Chondrocyte (in vitro differentiated cells): Measurements from ENCODE around the gene MEI1. TPM values are rescaled to one million over a fixed set of nuclear protein-coding genes. Genes with fewer than 3 reads are reported as not detected.
A peak's percentile ranks its signal among the peaks of the same experiment; 100 is the strongest.

Experiments
- DNase-seq: peaks from one replicate; pipeline ENCODE4 v3.0.0; 2021; ENCODE audit warnings: mixed read lengths, low spot score
- H3K27ac Mint-ChIP-seq: one replicate; pipeline ENCODE4 v1.8.0; 2021; ENCODE audit warnings: mild to moderate bottlenecking, moderate library complexity, mixed read lengths; ENCODE audit not compliant: unreplicated experiment
- H3K27me3 Mint-ChIP-seq: 2 replicates; pipeline ENCODE4 v1.8.0; 2021; ENCODE audit warnings: low read depth, mixed read lengths
- H3K36me3 Mint-ChIP-seq: 2 replicates; pipeline ENCODE4 v1.8.0; 2021; ENCODE audit warnings: low read depth, mixed read lengths
- H3K4me1 Mint-ChIP-seq: 2 replicates; pipeline ENCODE4 v1.8.0; 2021; ENCODE audit warnings: low read depth, mild to moderate bottlenecking, mixed read lengths
- H3K4me3 Mint-ChIP-seq: one replicate; pipeline ENCODE4 v1.8.0; 2021; ENCODE audit warnings: mild to moderate bottlenecking, moderate library complexity, mixed read lengths; ENCODE audit not compliant: unreplicated experiment
- H3K9me3 Mint-ChIP-seq: 2 replicates; pipeline ENCODE4 v1.8.0; 2021; ENCODE audit warnings: low read depth, mixed read lengths
- CTCF ChIP-seq: fragments of 200-600 bp; sonication (generic); IDR thresholded peaks from 2 replicates; pipeline ENCODE4 v1.5.0; 2021; ENCODE audit warnings: antibody characterized with exemption, mild to moderate bottlenecking, moderate library complexity
- total RNA-seq: library from RNA; stranded (reverse); gene quantifications from 3 replicates; pipeline ENCODE4 v1.2.1, GENCODE V29; 2021

MEI1 gene
- total RNA-seq, 1 donor from 2014 or later: 0.40 TPM

GRCh38 chr22:41827671-41828070 lies 128.4 kb downstream of the MEI1 start:
- Mint-ChIP-seq H3K9me3 (no peaks in the 10 kb centered on the region), H3K27me3 (no peaks in the 10 kb centered on the region), H3K4me1 (peaks cover 49% of the 10 kb centered on the region), H3K4me3 (no peak overlapping the region), H3K27ac (no peak overlapping the region), H3K36me3 (no peaks in the 10 kb centered on the region)
- DNase-seq: peak; percentile 28
- no peak for TF ChIP-seq CTCF

- Mint-ChIP-seq H3K27me3 (no peaks in the 10 kb centered on the region), H3K9me3 (no peaks in the 10 kb centered on the region), H3K4me1 (peaks cover 49% of the 10 kb centered on the region), H3K36me3 (no peaks in the 10 kb centered on the region), H3K4me3 (no peak overlapping the region), H3K27ac (no peak overlapping the region)
- no peak for TF ChIP-seq CTCF
- DNase-seq: peak; percentile 61
These were observed 129.2 kb downstream of the MEI1 start for GRCh38 chr22:41828516-41828915.

- H3K9me3 Mint-ChIP-seq: no peaks in the 10 kb centered on the region
- peaks cover 47% of the 10 kb centered on the region for H3K4me1 Mint-ChIP-seq
- H3K27ac Mint-ChIP-seq: peak overlapping the region; percentile 17
- TF ChIP-seq CTCF: no peak
- H3K4me3 Mint-ChIP-seq: no peak overlapping the region
- no peaks in the 10 kb centered on the region for H3K27me3 Mint-ChIP-seq
- no peaks in the 10 kb centered on the region for H3K36me3 Mint-ChIP-seq
- DNase-seq: peak; percentile 74
These were observed 130.9 kb downstream of the MEI1 start for GRCh38 chr22:41830174-41830573.

- H3K9me3 Mint-ChIP-seq: no peaks in the 10 kb centered on the region
- H3K36me3 Mint-ChIP-seq: peaks cover 5% of the 10 kb centered on the region
- H3K27ac Mint-ChIP-seq: peak overlapping the region; percentile 75
- H3K4me1 Mint-ChIP-seq: peaks cover 42% of the 10 kb centered on the region
- H3K27me3 Mint-ChIP-seq: no peaks in the 10 kb centered on the region
- DNase-seq: peak; percentile 25
- no peak overlapping the region for H3K4me3 Mint-ChIP-seq
- no peak for TF ChIP-seq CTCF
These were observed 132.1 kb downstream of the MEI1 start for GRCh38 chr22:41831383-41831782.

DNA sequence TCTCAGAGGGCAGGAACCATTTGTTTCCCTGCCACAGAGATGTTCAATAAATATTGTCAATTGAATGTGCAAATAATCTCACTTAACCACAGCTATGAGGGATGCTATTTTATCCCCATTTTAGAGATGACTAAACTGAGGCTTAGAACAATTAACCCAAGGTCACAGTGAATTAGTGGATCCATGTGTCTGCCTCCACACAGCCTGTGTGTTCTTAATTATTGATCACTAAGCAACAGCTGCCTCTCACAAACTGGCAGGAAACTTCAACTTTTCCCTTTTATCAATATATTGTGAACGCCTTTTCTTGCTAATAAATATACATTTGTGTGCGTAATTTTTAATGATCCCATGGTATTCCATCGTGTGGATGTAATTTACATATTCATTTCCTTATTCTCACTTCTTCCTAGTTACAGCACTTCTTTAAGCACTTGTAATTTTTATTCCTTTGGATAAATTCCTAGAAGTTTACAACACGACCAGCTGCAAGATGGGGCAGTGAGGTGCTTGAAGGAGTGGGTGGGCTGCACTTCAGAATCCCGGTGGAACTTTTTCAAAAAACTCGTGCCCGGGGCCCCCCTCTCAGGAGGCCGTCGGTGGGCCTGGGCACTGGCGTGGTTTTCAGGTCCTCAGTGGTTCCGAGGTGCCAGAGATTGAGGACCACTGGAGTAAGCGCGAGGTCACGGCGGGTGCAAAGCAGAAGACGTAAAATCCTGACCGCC lies 132.7 kb downstream of the MEI1 start:
- peaks cover 42% of the 10 kb centered on the region for H3K4me1 Mint-ChIP-seq
- H3K4me3 Mint-ChIP-seq: peak overlapping the region; percentile 86
- peaks cover 11% of the 10 kb centered on the region for H3K36me3 Mint-ChIP-seq
- no peak for TF ChIP-seq CTCF
- no peaks in the 10 kb centered on the region for H3K9me3 Mint-ChIP-seq
- DNase-seq: no peak
- H3K27ac Mint-ChIP-seq: peak overlapping the region; percentile 100
- H3K27me3 Mint-ChIP-seq: no peaks in the 10 kb centered on the region
